BLaER1 treated with 17β-estradiol and CSF1 and Interleukin-3, amounts not matched to agents 10 nM and 100 nM (cell line): ENCODE measurements around the gene ARX.

Experiments
- H3K27ac ChIP-seq, 11 experiments: shearing (Covaris generic); formaldehyde crosslinking; 2 replicates each; pipeline ENCODE4 v1.8.1; 2022
- H3K27me3 ChIP-seq, 11 experiments: shearing (Covaris generic); formaldehyde crosslinking; 2 replicates each; pipeline ENCODE4 v1.8.1; 2022
- H3K36me3 ChIP-seq, 11 experiments: shearing (Covaris generic); formaldehyde crosslinking; 2 replicates each; pipeline ENCODE4 v1.8.1; 2022
- H3K4me1 ChIP-seq, 10 experiments: shearing (Covaris generic); formaldehyde crosslinking; 2 replicates each; pipeline ENCODE4 v1.8.1; 2022
- H3K4me2 ChIP-seq, 11 experiments: shearing (Covaris generic); formaldehyde crosslinking; 2 replicates each; pipeline ENCODE4 v1.8.1; 2022
- H3K4me3 ChIP-seq, 10 experiments: shearing (Covaris generic); formaldehyde crosslinking; 2 replicates each; pipeline ENCODE4 v1.8.1; 2022
- H3K9ac ChIP-seq, 11 experiments: shearing (Covaris generic); formaldehyde crosslinking; 2 replicates each; pipeline ENCODE4 v1.8.1; 2022
- H3K9me3 ChIP-seq, 11 experiments: shearing (Covaris generic); formaldehyde crosslinking; replicated peaks in 1 of 11; 2 replicates each; pipeline ENCODE4 v1.8.1; 2022
- H4K20me1 ChIP-seq, 11 experiments: shearing (Covaris generic); formaldehyde crosslinking; 2 replicates each; pipeline ENCODE4 v1.8.1; 2022
- Cebpa-rat ChIP-seq, 11 experiments: shearing (Covaris generic); IDR thresholded peaks; 2 replicates each; pipeline ENCODE4 v1.8.1; 2022

ARX gene

GRCh38 chrX:25012793-25013631 lies 2.8 kb downstream of the ARX start:
- no peak overlapping the region for H3K9ac ChIP-seq
- H3K9me3 ChIP-seq: peaks cover 10 to 20% (median 17%) of the 10 kb centered on the region in 11 experiments; a peak in 20 of 22 replicates
- peak overlapping the region; percentile 50 to 86 (median 74) for H3K4me2 ChIP-seq
- no peak for TF ChIP-seq Cebpa-rat (IDR thresholded peaks at IDR 0.05)
- H3K27me3 ChIP-seq: peaks cover 100% of the 10 kb centered on the region in 11 experiments
- peaks cover 0 to 17% (median 13%) of the 10 kb centered on the region in 10 experiments; a peak in 14 of 20 replicates for H3K4me1 ChIP-seq
- no peak overlapping the region for H3K27ac ChIP-seq
- H3K4me3 ChIP-seq: peak overlapping the region; percentile 35 to 58 (median 49); a peak in 18 of 20 replicates
- no peaks in the 10 kb centered on the region for H3K36me3 ChIP-seq
- peaks cover 0 to 96% (median 79%) of the 10 kb centered on the region in 11 experiments; a peak in 16 of 22 replicates for H4K20me1 ChIP-seq

- peaks cover 100% of the 10 kb centered on the region in 11 experiments for H3K27me3 ChIP-seq
These were observed 3.4 kb downstream of the ARX start for GRCh38 chrX:25012433-25012735.

GRCh38 chrX:25011589-25012432 lies 4.0 kb downstream of the ARX start:
- H3K4me1 ChIP-seq: peaks cover 0 to 17% (median 13%) of the 10 kb centered on the region in 10 experiments; a peak in 14 of 20 replicates
- H3K9me3 ChIP-seq: peaks cover 10 to 21% (median 15%) of the 10 kb centered on the region in 11 experiments; a peak in 20 of 22 replicates
- H3K4me2 ChIP-seq: peak overlapping the region; percentile 50 to 86 (median 74); a peak in 20 of 22 replicates
- peak overlapping the region in 5 of 10 experiments; percentile 48 to 55 (median 52); a peak in 7 of 20 replicates for H3K4me3 ChIP-seq
- TF ChIP-seq Cebpa-rat (IDR thresholded peaks at IDR 0.05): no peak
- H4K20me1 ChIP-seq: peaks cover 0 to 95% (median 77%) of the 10 kb centered on the region in 11 experiments; a peak in 16 of 22 replicates
- no peak overlapping the region for H3K9ac ChIP-seq
- H3K27me3 ChIP-seq: peaks cover 100% of the 10 kb centered on the region in 11 experiments
- no peaks in the 10 kb centered on the region for H3K36me3 ChIP-seq
- H3K27ac ChIP-seq: no peak overlapping the region

More at GRCh38 chrX:25012433-25012735, 3.4 kb downstream of the ARX start:
- Histone ChIP-seq H3K27ac (no peak overlapping the region), H3K4me2 (peak overlapping the region; percentile 50 to 86 (median 74); a peak in 21 of 22 replicates), H3K9me3 (peaks cover 10 to 23% (median 17%) of the 10 kb centered on the region in 11 experiments; a peak in 20 of 22 replicates), H3K9ac (no peak overlapping the region), H3K4me3 (peak overlapping the region in 7 of 10 experiments; percentile 42 to 58 (median 52); a peak in 11 of 20 replicates), H4K20me1 (peaks cover 0 to 95% (median 77%) of the 10 kb centered on the region in 11 experiments; a peak in 16 of 22 replicates), H3K4me1 (peaks cover 0 to 17% (median 13%) of the 10 kb centered on the region in 10 experiments; a peak in 14 of 20 replicates), H3K36me3 (no peaks in the 10 kb centered on the region)
- no peak for TF ChIP-seq Cebpa-rat (IDR thresholded peaks at IDR 0.05)

GRCh38 chrX:25010784-25011588 lies 4.8 kb downstream of the ARX start:
- TF ChIP-seq Cebpa-rat (IDR thresholded peaks at IDR 0.05): no peak
- Histone ChIP-seq H3K27ac (no peak overlapping the region), H3K9ac (no peak overlapping the region), H3K4me2 (no peak overlapping the region), H3K27me3 (peaks cover 100% of the 10 kb centered on the region in 11 experiments), H4K20me1 (peaks cover 0 to 95% (median 78%) of the 10 kb centered on the region in 11 experiments; a peak in 17 of 22 replicates), H3K4me1 (peaks cover 0 to 17% (median 13%) of the 10 kb centered on the region in 10 experiments; a peak in 14 of 20 replicates), H3K4me3 (no peak overlapping the region), H3K36me3 (no peaks in the 10 kb centered on the region), H3K9me3 (peaks cover 3 to 13% (median 7%) of the 10 kb centered on the region in 11 experiments; a peak in 17 of 22 replicates)

GRCh38 chrX:25009407-25009806 lies 6.4 kb downstream of the ARX start:
- Histone ChIP-seq H3K27me3 (peaks cover 100% of the 10 kb centered on the region in 11 experiments), H3K27ac (no peak overlapping the region)

GRCh38 chrX:25007059-25008053 lies 8.4 kb downstream of the ARX start:
- no peaks in the 10 kb centered on the region for H3K36me3 ChIP-seq
- no peak overlapping the region for H3K9ac ChIP-seq
- no peak overlapping the region for H3K4me2 ChIP-seq
- peaks cover 100% of the 10 kb centered on the region in 11 experiments for H3K27me3 ChIP-seq
- no peak overlapping the region for H3K27ac ChIP-seq
- peaks cover 0 to 99% (median 87%) of the 10 kb centered on the region in 11 experiments; a peak in 19 of 22 replicates for H4K20me1 ChIP-seq
- peaks cover 0 to 13% (median 7%) of the 10 kb centered on the region in 10 experiments; a peak in 12 of 20 replicates for H3K4me1 ChIP-seq
- peaks cover 0 to 14% (median 6%) of the 10 kb centered on the region in 11 experiments; a peak in 11 of 22 replicates for H3K9me3 ChIP-seq
- no peak overlapping the region for H3K4me3 ChIP-seq
- no peak for TF ChIP-seq Cebpa-rat (IDR thresholded peaks at IDR 0.05)

More at GRCh38 chrX:25009407-25009806, 6.4 kb downstream of the ARX start:
- Histone ChIP-seq H3K9me3 (peaks cover 0 to 9% (median 0%) of the 10 kb centered on the region in 11 experiments; a peak in 7 of 22 replicates), H3K4me1 (peaks cover 0 to 23% (median 13%) of the 10 kb centered on the region in 10 experiments; a peak in 15 of 20 replicates), H3K36me3 (no peaks in the 10 kb centered on the region), H3K4me2 (no peak overlapping the region), H4K20me1 (peaks cover 0 to 100% (median 87%) of the 10 kb centered on the region in 11 experiments; a peak in 19 of 22 replicates), H3K4me3 (no peak overlapping the region), H3K9ac (no peak overlapping the region)
- no peak for TF ChIP-seq Cebpa-rat (IDR thresholded peaks at IDR 0.05)

GRCh38 chrX:25006586-25007058 lies 9.1 kb downstream of the ARX start:
- H3K27ac ChIP-seq: no peak overlapping the region
- H3K9me3 ChIP-seq: peaks cover 0 to 21% (median 7%) of the 10 kb centered on the region in 11 experiments; a peak in 11 of 22 replicates
- peaks cover 100% of the 10 kb centered on the region in 11 experiments for H3K27me3 ChIP-seq
- H4K20me1 ChIP-seq: peaks cover 0 to 99% (median 86%) of the 10 kb centered on the region in 11 experiments; a peak in 19 of 22 replicates
- H3K4me2 ChIP-seq: no peak overlapping the region
- no peaks in the 10 kb centered on the region for H3K36me3 ChIP-seq
- TF ChIP-seq Cebpa-rat (IDR thresholded peaks at IDR 0.05): no peak
- peaks cover 0 to 8% (median under 1%) of the 10 kb centered on the region in 10 experiments; a peak in 7 of 20 replicates for H3K4me1 ChIP-seq
- H3K4me3 ChIP-seq: no peak overlapping the region
- H3K9ac ChIP-seq: no peak overlapping the region
